HepG2 (cell line): ENCODE results near the gene AADACL2. TPM values are rescaled to one million over a fixed set of nuclear protein-coding genes. Genes with fewer than 3 reads are reported as not detected.

Experiments
- ZNF318 ChIP-seq: sonication (generic); formaldehyde crosslinking; IDR thresholded peaks from 2 replicates; pipeline ENCODE4 v1.4.0; 2020; ENCODE audit warnings: mild to moderate bottlenecking, missing genetic modification reagents
- polyA plus RNA-seq, 8 experiments: library from polyadenylated mRNA; depleted of rRNA in 3 of 8; stranded (reverse) in 7 of 8; unstranded in 1 of 8; fragments of >200 nt; fragmentation: Illumina TruSeq in 4 of 8; extraction: Trizol in 4 of 8; gene quantifications; 2 replicates each; pipeline versions ENCODE4 v1.2.1 to v1.2.3, GENCODE V29; 2011 to 2016; ENCODE audit warnings: low read depth in 4 of 8, missing spikeins in 1 of 8, mixed read lengths in 1 of 8; ENCODE audit not compliant: insufficient read depth in 1 of 8
- total RNA-seq, 5 experiments: library from RNA; depleted of rRNA; stranded (reverse); fragments of >200 nt; fragmentation: Illumina TruSeq; extraction: Trizol; gene quantifications; 2 replicates each; pipeline ENCODE4 v1.2.3, GENCODE V29; 2016; ENCODE audit warnings: low read depth in 1 of 5
- TF ChIP-seq, protein P1 (sequence below): sonication (generic); formaldehyde crosslinking; IDR thresholded peaks from 2 replicates; pipeline ENCODE4 v1.4.0; 2020; ENCODE audit warnings: missing genetic modification reagents, mild to moderate bottlenecking, borderline replicate concordance
- TF ChIP-seq, protein P2 (sequence below): sonication (generic); formaldehyde crosslinking; conservative IDR thresholded peaks from 2 replicates; pipeline ENCODE4 v1.4.0; 2020; ENCODE audit warnings: missing genetic modification reagents

Gene AADACL2
- total and polyA plus RNA-seq, 2 of the 13 experiments (the other 11 are each of a cell fraction or from before 2014, with no cell fraction given) = not detected

DNA sequence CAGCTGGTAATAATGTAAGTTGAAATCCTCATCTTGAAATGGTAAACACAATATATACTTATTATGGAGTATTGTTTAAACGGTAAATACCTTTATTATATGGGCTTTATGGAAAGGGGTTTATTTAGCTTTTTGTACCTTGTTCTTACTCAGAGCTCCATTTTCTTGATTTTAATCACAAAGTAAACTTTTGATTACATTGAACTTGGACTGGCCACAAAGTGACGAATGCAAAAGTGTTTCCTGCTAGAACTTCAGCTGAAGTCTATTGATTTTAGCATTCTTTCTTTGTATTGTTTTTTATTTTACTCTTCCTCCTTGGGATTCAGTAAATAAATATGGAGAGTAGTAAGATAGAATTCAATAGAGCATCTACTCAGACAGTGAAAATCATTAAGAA, 60.4 kb downstream of the AADACL2 start (continued):
- TF ChIP-seq ZNF318 = no peak
- TF ChIP-seq, protein P1, sequence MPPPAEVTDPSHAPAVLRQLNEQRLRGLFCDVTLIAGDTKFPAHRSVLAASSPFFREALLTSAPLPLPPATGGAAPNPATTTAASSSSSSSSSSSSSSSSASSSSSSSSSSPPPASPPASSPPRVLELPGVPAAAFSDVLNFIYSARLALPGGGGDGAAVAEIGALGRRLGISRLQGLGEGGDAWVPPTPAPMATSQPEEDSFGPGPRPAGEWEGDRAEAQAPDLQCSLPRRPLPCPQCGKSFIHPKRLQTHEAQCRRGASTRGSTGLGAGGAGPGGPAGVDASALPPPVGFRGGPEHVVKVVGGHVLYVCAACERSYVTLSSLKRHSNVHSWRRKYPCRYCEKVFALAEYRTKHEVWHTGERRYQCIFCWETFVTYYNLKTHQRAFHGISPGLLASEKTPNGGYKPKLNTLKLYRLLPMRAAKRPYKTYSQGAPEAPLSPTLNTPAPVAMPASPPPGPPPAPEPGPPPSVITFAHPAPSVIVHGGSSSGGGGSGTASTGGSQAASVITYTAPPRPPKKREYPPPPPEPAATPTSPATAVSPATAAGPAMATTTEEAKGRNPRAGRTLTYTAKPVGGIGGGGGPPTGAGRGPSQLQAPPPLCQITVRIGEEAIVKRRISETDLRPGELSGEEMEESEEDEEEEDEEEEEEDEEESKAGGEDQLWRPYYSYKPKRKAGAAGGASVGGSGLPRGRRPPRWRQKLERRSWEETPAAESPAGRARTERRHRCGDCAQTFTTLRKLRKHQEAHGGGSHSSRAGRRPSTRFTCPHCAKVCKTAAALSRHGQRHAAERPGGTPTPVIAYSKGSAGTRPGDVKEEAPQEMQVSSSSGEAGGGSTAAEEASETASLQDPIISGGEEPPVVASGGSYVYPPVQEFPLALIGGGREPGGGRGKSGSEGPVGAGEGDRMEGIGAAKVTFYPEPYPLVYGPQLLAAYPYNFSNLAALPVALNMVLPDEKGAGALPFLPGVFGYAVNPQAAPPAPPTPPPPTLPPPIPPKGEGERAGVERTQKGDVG (CRISPR knock-in tag) = no peak
- TF ChIP-seq, protein P2, sequence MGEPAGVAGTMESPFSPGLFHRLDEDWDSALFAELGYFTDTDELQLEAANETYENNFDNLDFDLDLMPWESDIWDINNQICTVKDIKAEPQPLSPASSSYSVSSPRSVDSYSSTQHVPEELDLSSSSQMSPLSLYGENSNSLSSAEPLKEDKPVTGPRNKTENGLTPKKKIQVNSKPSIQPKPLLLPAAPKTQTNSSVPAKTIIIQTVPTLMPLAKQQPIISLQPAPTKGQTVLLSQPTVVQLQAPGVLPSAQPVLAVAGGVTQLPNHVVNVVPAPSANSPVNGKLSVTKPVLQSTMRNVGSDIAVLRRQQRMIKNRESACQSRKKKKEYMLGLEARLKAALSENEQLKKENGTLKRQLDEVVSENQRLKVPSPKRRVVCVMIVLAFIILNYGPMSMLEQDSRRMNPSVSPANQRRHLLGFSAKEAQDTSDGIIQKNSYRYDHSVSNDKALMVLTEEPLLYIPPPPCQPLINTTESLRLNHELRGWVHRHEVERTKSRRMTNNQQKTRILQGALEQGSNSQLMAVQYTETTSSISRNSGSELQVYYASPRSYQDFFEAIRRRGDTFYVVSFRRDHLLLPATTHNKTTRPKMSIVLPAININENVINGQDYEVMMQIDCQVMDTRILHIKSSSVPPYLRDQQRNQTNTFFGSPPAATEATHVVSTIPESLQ (CRISPR knock-in tag) = no peak
